Ovary (tissue), 9 donors: ENCODE results near the gene CST6. TPM values are rescaled to one million over a fixed set of nuclear protein-coding genes. Genes with fewer than 3 reads are reported as not detected.

Experiments
- DNase-seq, 5 donors: peaks; one replicate each; pipeline ENCODE4 v3.0.0-alpha.2; 2019 to 2020
- H3K27ac ChIP-seq, 2 donors: fragments of 200-600 bp; one replicate each; pipeline versions ENCODE4 v1.5.1 to v1.8.0; 2019 to 2022
- H3K27me3 ChIP-seq: fragments of 200-600 bp; one replicate; pipeline ENCODE4 v1.8.0; 2022
- H3K36me3 ChIP-seq: fragments of 200-600 bp; sonication (generic); one replicate; pipeline ENCODE4 v1.5.1; 2019
- H3K4me1 ChIP-seq: one replicate; pipeline ENCODE4 v1.8.1; 2013; ENCODE audit warnings: mild to moderate bottlenecking, moderate library complexity; ENCODE audit not compliant: insufficient read depth
- H3K4me3 ChIP-seq: fragments of 200-600 bp; sonication (generic); one replicate; pipeline ENCODE4 v1.5.1; 2017
- H3K9me3 ChIP-seq, 2 donors: fragments of 200-600 bp in 1 of 2; sonication (generic) in 1 of 2; one replicate each; pipeline versions ENCODE4 v1.5.1 to v1.8.1; 2013 to 2019; ENCODE audit warnings: mild to moderate bottlenecking in 1 of 2, moderate library complexity in 1 of 2
- EP300 ChIP-seq: sonication (generic); formaldehyde crosslinking; IDR thresholded peaks from one replicate; pipeline ENCODE4 v1.6.1; 2017; ENCODE audit warnings: antibody characterized with exemption
- POLR2A ChIP-seq: fragments of 450-650 bp; IDR thresholded peaks from one replicate; pipeline ENCODE4 v1.6.1; 2017; ENCODE audit warnings: antibody characterized with exemption, mild to moderate bottlenecking, moderate library complexity
- WGBS, 3 donors: extraction: QIAGEN DNeasy Blood & Tissue Kit in 1 of 3; methylation state at CpG; one replicate each; pipeline versions ENCODE4 v1.1.5 to v1.1.7; 2013 to 2017; 5-methylcytosine and 5-hydroxymethylcytosine counted together
- intact Hi-C, 4 donors: fragments of 100-400 bp; cut with DNase I; formaldehyde crosslinking; loops; one replicate each; pipeline versions ENCODE4 v1.11.0 to v1.15.1; 2022 to 2023
- polyA plus RNA-seq, 2 donors: library from polyadenylated mRNA; stranded (reverse); fragments of 200-250 nt in 1 of 2; fragments of 350-450 nt in 1 of 2; fragmentation: Illumina TruSeq in 1 of 2; extraction: RNeasy Lipid Tissue Mini Kit (QIAGEN cat#74804) in 1 of 2; gene quantifications; one replicate each; pipeline ENCODE4 v1.2.3, GENCODE V29; 2013 to 2014
- total RNA-seq, 7 donors: library from RNA; depleted of rRNA in 2 of 7; stranded (reverse); fragments of >200 nt in 2 of 7; fragmentation: NEBNext Ultra II Directional in 3 of 7; extraction: Animal tissue kit (Norgen Biotek cat#: 25700) in 3 of 7; gene quantifications; one replicate each; pipeline versions ENCODE4 v1.1.0 to v1.2.4, GENCODE V29; 2016 to 2023
- TF ChIP-seq, protein P1 (sequence below), 3 donors: fragments of 450-650 bp in 2 of 3; fragments of 200-600 bp in 1 of 3; IDR thresholded peaks; one replicate each; pipeline versions ENCODE4 v1.5.1 to v1.8.0; 2016 to 2022; ENCODE audit warnings: antibody characterized with exemption in 3 of 3, mild to moderate bottlenecking in 1 of 3
- donor health status: DM: no; HTN: no; CAD: no; lungs with moderate emphysema.
- donor health status: DM: no; HTN: no; CAD: no.
- donor health status: Bipolar disorder and iron deficiency.
- donor health status: DM: yes; HTN: yes; CAD: no.
- donor health status: DM: no; HTN: no; CAD: no.
- donor health status: DM: yes; HTN: yes; CAD: no.

Gene CST6
- total and polyA plus RNA-seq, 9 donors = 0.30 to 25.4 (median 0.66) TPM; not detected in 3

DNA sequence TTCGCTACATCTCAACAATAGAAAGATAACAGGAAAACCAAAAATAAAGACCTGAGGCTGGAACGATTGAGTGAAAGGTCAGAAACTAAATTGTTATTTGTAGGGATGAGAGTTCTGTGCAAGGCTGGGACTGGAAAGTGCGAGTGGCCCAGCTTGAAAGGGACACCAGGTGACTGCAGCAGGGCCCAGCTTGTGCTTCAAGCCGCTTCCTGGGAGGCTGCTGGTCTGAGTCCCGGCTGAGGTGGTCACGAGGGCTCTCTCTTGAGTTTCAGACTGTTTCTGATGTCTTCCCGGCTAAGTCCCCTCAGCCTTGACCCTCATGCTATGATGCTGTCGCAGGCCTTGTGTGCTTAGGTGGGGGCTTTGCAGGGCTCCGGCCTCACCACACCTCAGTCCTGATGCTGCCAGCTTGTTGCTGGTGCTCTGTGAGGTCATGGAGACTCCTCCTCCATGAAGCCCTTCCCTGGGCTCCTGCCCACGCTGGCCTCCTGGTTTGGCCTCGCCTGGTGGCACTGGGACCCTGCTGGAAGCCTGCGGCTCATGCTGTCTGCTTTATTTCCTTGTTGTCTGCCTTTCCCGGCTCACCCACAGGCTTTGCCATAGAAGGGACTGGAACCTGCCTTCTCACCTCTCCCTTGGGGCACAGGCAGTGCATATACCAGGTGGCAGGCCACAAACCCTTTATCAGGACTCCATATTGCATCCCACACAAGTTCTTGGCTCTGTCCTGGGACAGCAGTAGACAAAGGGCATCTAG is 5.5 kb upstream of the CST6 start:
- 67 to 86% (median 77%) methylated on average over 12 to 13 of the region's 13 CpGs for WGBS, 3 donors
- Histone ChIP-seq H3K27ac (no peak overlapping the region), H3K27me3 (no peaks in the 10 kb centered on the region), H3K4me1 (peaks cover 5% of the 10 kb centered on the region), H3K36me3 (no peaks in the 10 kb centered on the region), H3K4me3 (no peak overlapping the region), H3K9me3 (no peaks in the 10 kb centered on the region)
- TF ChIP-seq POLR2A = no peak
- TF ChIP-seq EP300 = no peak
- TF ChIP-seq, protein P1, sequence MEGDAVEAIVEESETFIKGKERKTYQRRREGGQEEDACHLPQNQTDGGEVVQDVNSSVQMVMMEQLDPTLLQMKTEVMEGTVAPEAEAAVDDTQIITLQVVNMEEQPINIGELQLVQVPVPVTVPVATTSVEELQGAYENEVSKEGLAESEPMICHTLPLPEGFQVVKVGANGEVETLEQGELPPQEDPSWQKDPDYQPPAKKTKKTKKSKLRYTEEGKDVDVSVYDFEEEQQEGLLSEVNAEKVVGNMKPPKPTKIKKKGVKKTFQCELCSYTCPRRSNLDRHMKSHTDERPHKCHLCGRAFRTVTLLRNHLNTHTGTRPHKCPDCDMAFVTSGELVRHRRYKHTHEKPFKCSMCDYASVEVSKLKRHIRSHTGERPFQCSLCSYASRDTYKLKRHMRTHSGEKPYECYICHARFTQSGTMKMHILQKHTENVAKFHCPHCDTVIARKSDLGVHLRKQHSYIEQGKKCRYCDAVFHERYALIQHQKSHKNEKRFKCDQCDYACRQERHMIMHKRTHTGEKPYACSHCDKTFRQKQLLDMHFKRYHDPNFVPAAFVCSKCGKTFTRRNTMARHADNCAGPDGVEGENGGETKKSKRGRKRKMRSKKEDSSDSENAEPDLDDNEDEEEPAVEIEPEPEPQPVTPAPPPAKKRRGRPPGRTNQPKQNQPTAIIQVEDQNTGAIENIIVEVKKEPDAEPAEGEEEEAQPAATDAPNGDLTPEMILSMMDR (IDR thresholded peaks at IDR 0.05) = no peak
- intact Hi-C loops = no loop called here
- DNase-seq = no peak

DNA sequence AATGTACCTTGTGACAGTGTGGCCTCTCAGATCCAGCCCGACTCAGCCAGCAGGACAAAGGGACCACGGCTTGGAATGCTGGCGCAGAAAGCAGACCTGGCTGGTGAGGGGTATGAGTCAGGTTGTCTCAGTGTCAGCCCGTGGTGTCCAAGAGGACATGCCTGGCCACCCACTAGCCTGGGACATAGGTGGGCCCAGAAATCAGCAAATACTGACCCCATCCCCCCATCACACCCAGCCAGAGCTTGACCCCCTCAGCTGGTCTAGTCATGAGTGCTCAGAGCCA is 5.0 kb upstream of the CST6 start:
- 68 to 92% (median 75%) methylated on average over 3 to 4 of the region's 4 CpGs for WGBS, 3 donors
- Histone ChIP-seq H3K27me3 (no peaks in the 10 kb centered on the region), H3K9me3 (no peaks in the 10 kb centered on the region), H3K27ac (no peak overlapping the region), H3K4me3 (no peak overlapping the region), H3K4me1 (peaks cover 5% of the 10 kb centered on the region), H3K36me3 (no peaks in the 10 kb centered on the region)
- DNase-seq = no peak
- TF ChIP-seq, protein P1 (IDR thresholded peaks at IDR 0.05) = no peak
- no peak for TF ChIP-seq POLR2A
- no peak for TF ChIP-seq EP300
- intact Hi-C loops = no loop called here

DNA sequence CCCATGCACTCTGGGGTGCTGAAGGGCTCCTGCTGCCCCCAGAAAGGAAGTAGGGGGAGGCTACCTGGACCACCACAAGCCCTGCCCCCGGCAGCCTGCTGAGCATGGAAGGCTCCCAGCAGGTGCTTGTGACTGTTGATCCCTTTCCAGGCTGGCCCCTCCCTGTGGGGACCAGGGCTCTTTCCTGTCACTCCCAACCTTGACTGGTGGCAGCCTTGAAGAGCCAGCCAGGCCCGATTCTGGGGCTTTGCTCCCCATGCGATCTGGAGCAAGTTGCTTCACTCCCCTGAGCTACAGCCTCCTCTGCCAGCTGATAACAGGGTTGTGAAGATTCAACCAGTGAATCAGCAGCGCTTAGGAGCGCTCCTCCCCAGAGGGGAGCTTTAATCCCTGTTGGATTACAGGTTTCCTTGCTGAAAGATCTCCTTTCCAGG is 4.6 kb upstream of the CST6 start:
- Histone ChIP-seq H3K4me3 (no peak overlapping the region), H3K36me3 (no peaks in the 10 kb centered on the region), H3K27me3 (no peaks in the 10 kb centered on the region), H3K27ac (no peak overlapping the region), H3K9me3 (no peaks in the 10 kb centered on the region), H3K4me1 (peaks cover 5% of the 10 kb centered on the region)
- no peak for DNase-seq
- intact Hi-C loops = no loop called here
- TF ChIP-seq POLR2A (no peak), EP300 (no peak)
- TF ChIP-seq, protein P1 (IDR thresholded peaks at IDR 0.05) = no peak
- whole genome bisulfite sequencing, 3 donors = 29 to 44% (median 41%) methylated on average over 5 of the region's 5 CpGs

DNA sequence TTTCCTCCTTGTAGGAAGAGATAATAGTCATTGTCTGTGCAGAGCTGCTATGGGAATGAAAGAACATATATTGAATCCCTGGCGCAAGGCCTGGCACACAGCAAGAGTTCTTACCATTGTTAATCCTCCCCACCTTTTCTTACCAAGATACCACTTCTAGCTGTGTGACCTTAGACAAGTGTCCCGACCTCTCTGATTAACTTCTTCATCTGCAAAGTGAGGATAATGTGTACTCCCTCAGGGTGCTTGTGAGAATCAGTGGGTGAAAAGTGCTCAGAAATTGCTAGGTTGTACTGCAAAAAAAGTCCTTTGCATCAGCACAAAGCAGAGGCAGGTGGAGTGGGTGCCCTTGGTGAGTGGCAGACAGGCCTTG is 3.7 kb upstream of the CST6 start:
- intact Hi-C loops = no loop called here
- Histone ChIP-seq H3K9me3 (no peaks in the 10 kb centered on the region), H3K4me3 (no peak overlapping the region), H3K36me3 (no peaks in the 10 kb centered on the region), H3K27me3 (no peaks in the 10 kb centered on the region), H3K27ac (no peak overlapping the region), H3K4me1 (peaks cover 5% of the 10 kb centered on the region)
- 89 to 98% (median 93%) methylated on average over 2 of the region's 2 CpGs for WGBS, 3 donors
- no peak for DNase-seq
- no peak for TF ChIP-seq POLR2A
- TF ChIP-seq EP300 = no peak
- TF ChIP-seq, protein P1 (IDR thresholded peaks at IDR 0.05) = no peak
